Measurements from ENCODE around the gene AHI1.
"Not testable (repeated sequence)": the region's sequence is repeated elsewhere in the genome, so short reads cannot be mapped to it uniquely, and the experiment has no call there.

- not testable (repeated sequence) for TF ChIP-seq EZH2 (IDR thresholded peaks at IDR 0.05; ENCODE audit: low read length, missing control alignments); CTCF (conservative IDR thresholded peaks at IDR 0.05 in 1 of 2, IDR thresholded peaks at IDR 0.05 in 1 of 2; ENCODE audit: low read depth in 1 of 2, low read length in 2 of 2)
These were observed 13.6 kb downstream of the AHI1 start for GRCh38 chr6:135483903-135484302.
